K562 (cell line): ENCODE measurements around the gene PLD3. TPM values are rescaled to one million over a fixed set of nuclear protein-coding genes. Genes with fewer than 3 reads are reported as not detected.

Source experiments
- ATF6 ChIP-seq: sonication (generic); formaldehyde crosslinking; IDR thresholded peaks from 2 replicates; pipeline ENCODE4 v1.4.0; 2020; ENCODE audit warnings: mild to moderate bottlenecking, missing genetic modification reagents
- CBFA2T2 ChIP-seq: fragments of 450-650 bp; conservative IDR thresholded peaks from 2 replicates; pipeline ENCODE4 v1.6.1; 2017; ENCODE audit warnings: mild to moderate bottlenecking
- ELF4 ChIP-seq: fragments of 450-650 bp; formaldehyde crosslinking; IDR thresholded peaks from 2 replicates; pipeline ENCODE4 v1.4.0; 2022; ENCODE audit warnings: missing genetic modification characterization
- FOXJ3 ChIP-seq: sonication (generic); formaldehyde crosslinking; IDR thresholded peaks from 2 replicates; pipeline ENCODE4 v1.4.0; 2020; ENCODE audit warnings: mild to moderate bottlenecking, missing genetic modification reagents
- GATAD2A ChIP-seq: fragments of 450-650 bp; IDR thresholded peaks from 2 replicates; pipeline ENCODE4 v1.6.1; 2017
- GATAD2B ChIP-seq: fragments of 450-650 bp; IDR thresholded peaks from 2 replicates; pipeline ENCODE4 v1.6.1; 2017; ENCODE audit warnings: mild to moderate bottlenecking, borderline replicate concordance
- HOMEZ ChIP-seq: fragments of 250-450 bp; sonication (Bioruptor Pico); IDR thresholded peaks from 2 replicates; pipeline ENCODE4 v1.4.0; 2020; ENCODE audit warnings: mild to moderate bottlenecking, moderate library complexity
- ID3 ChIP-seq, 2 experiments: fragments of 250-450 bp in 1 of 2; fragments of 450-650 bp in 1 of 2; sonication (Bioruptor Pico) in 1 of 2; IDR thresholded peaks; 2 replicates each; pipeline versions ENCODE4 v1.6.1 to v1.8.0; 2016 to 2021; ENCODE audit warnings: mild to moderate bottlenecking in 2 of 2, moderate library complexity in 2 of 2, missing compliant biosample characterization in 1 of 2, missing genetic modification characterization in 1 of 2
- MAFF ChIP-seq: IDR thresholded peaks from 2 replicates; pipeline ENCODE4 v1.6.1; 2012; ENCODE audit warnings: low read length, improper control_type of control experiment
- MBD1 ChIP-seq: fragments of 250-450 bp; sonication (Bioruptor Pico); IDR thresholded peaks from 2 replicates; pipeline ENCODE4 v1.8.0; 2022; ENCODE audit warnings: inconsistent platforms
- MYC ChIP-seq, 2 experiments: fragments of 250-450 bp in 1 of 2; sonication (Bioruptor Pico) in 1 of 2; IDR thresholded peaks; 2 replicates each; pipeline versions ENCODE4 v1.5.1 to v1.6.1; 2012 to 2021; ENCODE audit warnings: low read depth in 2 of 2, borderline replicate concordance in 1 of 2, improper control_type of control experiment in 1 of 2, low read length in 1 of 2, mild to moderate bottlenecking in 1 of 2, moderate library complexity in 1 of 2
- PYGO2 ChIP-seq: fragments of 450-650 bp; IDR thresholded peaks from 2 replicates; pipeline ENCODE4 v1.6.1; 2016; ENCODE audit warnings: mild to moderate bottlenecking, missing genetic modification characterization, moderate library complexity, missing compliant biosample characterization
- SRSF7 ChIP-seq: fragments of 200-400 bp; formaldehyde crosslinking; optimal IDR thresholded peaks from 2 replicates; pipeline ENCODE3; 2017; ENCODE audit warnings: mild to moderate bottlenecking, low read depth, low read length
- TCF7 ChIP-seq: sonication (generic); IDR thresholded peaks from 2 replicates; pipeline ENCODE4 v1.6.1; 2016; ENCODE audit warnings: antibody characterized with exemption, borderline replicate concordance
- TEAD1 ChIP-seq, 2 experiments: fragments of 450-650 bp in 1 of 2; sonication (generic) in 1 of 2; formaldehyde crosslinking; IDR thresholded peaks; 2 replicates each; pipeline versions ENCODE4 v1.4.0 to v1.8.0; 2020 to 2022; ENCODE audit warnings: mild to moderate bottlenecking in 2 of 2, missing genetic modification reagents in 1 of 2
- ZBTB7A ChIP-seq: IDR thresholded peaks from 2 replicates; pipeline ENCODE4 v1.6.1; 2011; ENCODE audit warnings: low read depth, mild to moderate bottlenecking, low read length, moderate library complexity, borderline replicate concordance; ENCODE audit not compliant: control insufficient read depth
- ZNF274 ChIP-seq: IDR thresholded peaks from 2 replicates; pipeline ENCODE4 v1.6.1; 2011; ENCODE audit warnings: low read depth, mild to moderate bottlenecking, low read length, moderate library complexity, borderline replicate concordance
- ZNF584 ChIP-seq: fragments of 200-800 bp; sonication (Bioruptor generic); IDR thresholded peaks from 2 replicates; pipeline ENCODE4 v1.6.1; 2016; ENCODE audit warnings: low read depth, mild to moderate bottlenecking, missing genetic modification characterization, missing compliant biosample characterization
- ZNF77 ChIP-seq: fragments of 250-450 bp; sonication (Bioruptor Pico); IDR thresholded peaks from 2 replicates; pipeline ENCODE4 v1.5.0; 2020
- polyA plus RNA-seq, 8 experiments: library from polyadenylated mRNA; depleted of rRNA in 4 of 8; stranded (reverse) in 5 of 8; unstranded in 3 of 8; fragments of >200 nt; fragmentation: Nextera tagmentation in 2 of 8; fragmentation: Illumina TruSeq in 1 of 8; extraction: Ambion mirVana in 2 of 8; extraction: Trizol in 1 of 8; gene quantifications; 2 replicates each; pipeline versions ENCODE4 v1.2.1 to v1.2.3, GENCODE V29; 2011 to 2014; ENCODE audit warnings: inconsistent platforms in 1 of 8, missing spikeins in 1 of 8
- total RNA-seq, 7 experiments: library from RNA; depleted of rRNA in 6 of 7; stranded (reverse); fragments of >200 nt in 6 of 7; fragmentation: Illumina TruSeq in 2 of 7; extraction: Trizol in 2 of 7; gene quantifications; 2 replicates each; pipeline versions ENCODE4 v1.2.1 to v1.2.3, GENCODE V29; 2011 to 2021; ENCODE audit warnings: low replicate concordance in 1 of 7

The PLD3 gene
- total and polyA plus RNA-seq, 9 of the 15 experiments (the other 6 are each of a cell fraction or from before 2014, with no cell fraction given): 2.3 to 128 (median 72.7) TPM

- TF ChIP-seq ID3 (CRISPR knock-in tag; IDR thresholded peaks at IDR 0.05): no peak
- peak; percentile 45; the same call in 1 of the 2 replicates for TF ChIP-seq ID3 (tag; IDR thresholded peaks at IDR 0.05)
- peak; percentile 73; the same call in 1 of the 2 replicates for TF ChIP-seq ZBTB7A
- TF ChIP-seq SRSF7: no peak
- no peak for TF ChIP-seq MBD1
- no peak; the same call in 1 of the 2 replicates for TF ChIP-seq ZNF274
- TF ChIP-seq TCF7: no peak
- peak; percentile 84 for TF ChIP-seq MYC (IDR thresholded peaks at IDR 0.05; ENCODE audit: low read depth, low read length)
- TF ChIP-seq MYC (CRISPR knock-in tag; IDR thresholded peaks at IDR 0.05; ENCODE audit: borderline replicate concordance, low read depth): peak; percentile 62; the same call in 1 of the 2 replicates
- TF ChIP-seq ELF4 (CRISPR knock-in tag): no peak
- peak; percentile 48 for TF ChIP-seq CBFA2T2
- no peak; the same call in 1 of the 2 replicates for TF ChIP-seq GATAD2B
- no peak for TF ChIP-seq MAFF
- TF ChIP-seq FOXJ3 (CRISPR knock-in tag): no peak
- no peak for TF ChIP-seq HOMEZ (CRISPR knock-in tag)
- peak; percentile 93 for TF ChIP-seq GATAD2A
- no peak for TF ChIP-seq ATF6 (CRISPR knock-in tag)
- no peak for TF ChIP-seq PYGO2 (tag)
- TF ChIP-seq ZNF584 (CRISPR knock-in tag): no peak
- peak; percentile 98 to 100 for TF ChIP-seq TEAD1 (CRISPR knock-in tag; IDR thresholded peaks at IDR 0.05)
- TF ChIP-seq ZNF77 (CRISPR knock-in tag): no peak
Measured at GRCh38 chr19:40420766-40421765, 72.6 kb downstream of the PLD3 start (continued).
